ENCODE measurements around the gene DAGLA.

The DAGLA gene

DNA sequence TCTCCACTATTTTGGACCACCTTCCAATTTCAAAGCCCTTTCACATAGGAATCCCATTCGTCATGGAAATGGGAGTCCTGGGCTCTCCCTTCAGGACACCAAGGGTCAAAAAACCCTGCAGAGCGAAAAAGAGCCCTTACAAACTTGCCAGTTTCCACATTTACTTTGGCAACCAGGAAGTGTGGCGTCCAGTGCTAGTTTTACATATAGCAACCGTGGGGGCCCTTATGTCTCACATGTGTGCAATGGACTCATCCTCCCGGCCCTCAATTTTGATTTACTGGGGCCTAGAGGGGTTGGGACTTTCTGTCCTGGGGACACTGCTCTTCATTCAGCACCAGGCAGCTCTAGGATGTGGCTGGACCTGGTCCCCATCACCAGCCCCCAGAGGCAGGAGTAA is 33.7 kb downstream of the DAGLA start:
- no peaks in the 10 kb centered on the region for H3K4me1 ChIP-seq (ENCODE audit: insufficient read depth, low read length, severe bottlenecking)
- TF ChIP-seq, protein P1, sequence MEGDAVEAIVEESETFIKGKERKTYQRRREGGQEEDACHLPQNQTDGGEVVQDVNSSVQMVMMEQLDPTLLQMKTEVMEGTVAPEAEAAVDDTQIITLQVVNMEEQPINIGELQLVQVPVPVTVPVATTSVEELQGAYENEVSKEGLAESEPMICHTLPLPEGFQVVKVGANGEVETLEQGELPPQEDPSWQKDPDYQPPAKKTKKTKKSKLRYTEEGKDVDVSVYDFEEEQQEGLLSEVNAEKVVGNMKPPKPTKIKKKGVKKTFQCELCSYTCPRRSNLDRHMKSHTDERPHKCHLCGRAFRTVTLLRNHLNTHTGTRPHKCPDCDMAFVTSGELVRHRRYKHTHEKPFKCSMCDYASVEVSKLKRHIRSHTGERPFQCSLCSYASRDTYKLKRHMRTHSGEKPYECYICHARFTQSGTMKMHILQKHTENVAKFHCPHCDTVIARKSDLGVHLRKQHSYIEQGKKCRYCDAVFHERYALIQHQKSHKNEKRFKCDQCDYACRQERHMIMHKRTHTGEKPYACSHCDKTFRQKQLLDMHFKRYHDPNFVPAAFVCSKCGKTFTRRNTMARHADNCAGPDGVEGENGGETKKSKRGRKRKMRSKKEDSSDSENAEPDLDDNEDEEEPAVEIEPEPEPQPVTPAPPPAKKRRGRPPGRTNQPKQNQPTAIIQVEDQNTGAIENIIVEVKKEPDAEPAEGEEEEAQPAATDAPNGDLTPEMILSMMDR (IDR thresholded peaks at IDR 0.05; ENCODE audit: low read length) = no peak
- TF ChIP-seq EZH2 (IDR thresholded peaks at IDR 0.05; ENCODE audit: borderline replicate concordance, low read length) = no peak

DNA sequence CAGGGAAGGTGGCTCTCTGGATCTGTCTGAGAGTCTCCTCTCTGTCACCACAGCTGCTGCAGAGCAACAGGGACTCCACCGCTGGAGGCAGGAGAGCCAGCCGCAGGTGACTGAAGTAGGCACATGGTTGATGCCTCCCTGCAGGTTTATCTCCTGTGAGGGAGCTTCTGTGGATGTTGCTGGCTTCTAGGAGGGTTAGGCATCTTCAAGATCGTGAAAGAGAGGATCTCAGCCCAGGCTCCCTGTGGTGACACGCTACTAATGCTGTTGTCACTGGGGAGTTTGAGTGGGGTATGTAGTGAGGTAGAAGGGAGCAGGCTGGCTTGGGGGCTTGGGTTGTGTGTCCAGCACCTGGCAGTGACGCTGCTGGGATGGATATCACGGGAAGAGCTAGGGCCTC is 34.1 kb downstream of the DAGLA start:
- Histone ChIP-seq H3K9me3 (ENCODE audit: low read length) (no peaks in the 10 kb centered on the region), H2AFZ (ENCODE audit: low read length) (no peak overlapping the region), H4K20me1 (ENCODE audit: insufficient read depth, low read length) (no peaks in the 10 kb centered on the region), H3K9ac (ENCODE audit: low read length) (no peak overlapping the region), H3K4me2 (ENCODE audit: low read length) (no peak overlapping the region), H3K27ac (ENCODE audit: low read depth, low read length, poor library complexity, severe bottlenecking) (no peak overlapping the region), H3K9me2 (ENCODE audit: low read depth, low read length) (no peaks in the 10 kb centered on the region), H3K79me2 (ENCODE audit: insufficient read depth, low read length) (no peaks in the 10 kb centered on the region), H3K4me3 (ENCODE audit: low read depth, low read length, poor library complexity, severe bottlenecking) (no peak overlapping the region), H3F3A (ENCODE audit: insufficient read depth, low read length) (no peaks in the 10 kb centered on the region), H3K4me1 (ENCODE audit: insufficient read depth, low read length, severe bottlenecking) (no peaks in the 10 kb centered on the region), H3K36me3 (ENCODE audit: insufficient read depth, low read length) (no peaks in the 10 kb centered on the region), H3K27me3 (ENCODE audit: insufficient read depth, low read length) (peaks cover 4% of the 10 kb centered on the region; the same call in 1 of the 2 replicates)
- TF ChIP-seq, protein P1 (IDR thresholded peaks at IDR 0.05; ENCODE audit: low read length) = no peak
- TF ChIP-seq EZH2 (IDR thresholded peaks at IDR 0.05; ENCODE audit: borderline replicate concordance, low read length) = no peak

More for the DNA sequence above, 33.7 kb downstream of the DAGLA start:
- Histone ChIP-seq H3K9me2 (ENCODE audit: low read depth, low read length) (no peaks in the 10 kb centered on the region), H3K9ac (ENCODE audit: low read length) (no peak overlapping the region), H3K27me3 (ENCODE audit: insufficient read depth, low read length) (peaks cover 4% of the 10 kb centered on the region; the same call in 1 of the 2 replicates), H3K27ac (ENCODE audit: low read depth, low read length, poor library complexity, severe bottlenecking) (no peak overlapping the region), H4K20me1 (ENCODE audit: insufficient read depth, low read length) (no peaks in the 10 kb centered on the region), H3K4me2 (ENCODE audit: low read length) (no peak overlapping the region), H3K4me3 (ENCODE audit: low read depth, low read length, poor library complexity, severe bottlenecking) (no peak overlapping the region), H3K9me3 (ENCODE audit: low read length) (no peaks in the 10 kb centered on the region), H3K36me3 (ENCODE audit: insufficient read depth, low read length) (no peaks in the 10 kb centered on the region), H3K79me2 (ENCODE audit: insufficient read depth, low read length) (no peaks in the 10 kb centered on the region), H3F3A (ENCODE audit: insufficient read depth, low read length) (no peaks in the 10 kb centered on the region), H2AFZ (ENCODE audit: low read length) (no peak overlapping the region)

DNA sequence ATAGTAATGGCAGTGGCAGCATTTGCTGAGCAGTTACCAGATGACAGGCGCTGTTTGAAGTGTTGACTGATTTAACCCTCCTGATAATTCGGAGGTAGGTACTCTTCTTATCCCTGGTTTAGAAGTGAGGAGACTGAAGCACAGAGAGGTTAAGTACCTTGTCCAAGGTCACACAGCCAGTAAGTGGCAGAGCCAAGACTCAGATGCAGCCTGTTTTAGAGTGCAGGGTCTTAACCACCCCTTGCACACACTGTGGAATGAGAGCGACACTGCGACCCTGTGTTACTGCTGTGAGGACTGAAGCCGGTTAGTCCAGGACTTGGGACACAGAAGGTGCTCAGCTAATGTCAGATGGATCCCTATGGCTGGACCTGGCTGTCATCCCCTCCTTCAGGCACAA is 34.7 kb downstream of the DAGLA start:
- no peaks in the 10 kb centered on the region for H3K9me3 ChIP-seq (ENCODE audit: low read length)
- H3K4me2 ChIP-seq (ENCODE audit: low read length) = no peak overlapping the region
- no peaks in the 10 kb centered on the region for H3K9me2 ChIP-seq (ENCODE audit: low read depth, low read length)
- H3K4me3 ChIP-seq (ENCODE audit: low read depth, low read length, poor library complexity, severe bottlenecking) = no peak overlapping the region
- no peaks in the 10 kb centered on the region for H3K79me2 ChIP-seq (ENCODE audit: insufficient read depth, low read length)
- H3F3A ChIP-seq (ENCODE audit: insufficient read depth, low read length) = no peaks in the 10 kb centered on the region
- H3K36me3 ChIP-seq (ENCODE audit: insufficient read depth, low read length) = no peaks in the 10 kb centered on the region
- H3K27me3 ChIP-seq (ENCODE audit: insufficient read depth, low read length) = peaks cover 4% of the 10 kb centered on the region; the same call in 1 of the 2 replicates
- H3K4me1 ChIP-seq (ENCODE audit: insufficient read depth, low read length, severe bottlenecking) = no peaks in the 10 kb centered on the region
- H3K9ac ChIP-seq (ENCODE audit: low read length) = no peak overlapping the region
- H4K20me1 ChIP-seq (ENCODE audit: insufficient read depth, low read length) = no peaks in the 10 kb centered on the region
- no peak overlapping the region for H2AFZ ChIP-seq (ENCODE audit: low read length)
- H3K27ac ChIP-seq (ENCODE audit: low read depth, low read length, poor library complexity, severe bottlenecking) = no peak overlapping the region
- TF ChIP-seq, protein P1 (IDR thresholded peaks at IDR 0.05; ENCODE audit: low read length) = no peak
- no peak for TF ChIP-seq EZH2 (IDR thresholded peaks at IDR 0.05; ENCODE audit: borderline replicate concordance, low read length)

Data from OCI-LY1 (cell line).